Duodenal mucosa (tissue), 2 donors: Measurements from ENCODE around the gene AEN.

Experiments used
- H3K27ac ChIP-seq: one replicate; pipeline ENCODE4 v1.7.0; 2013; ENCODE audit warnings: low read depth, low read length
- H3K27me3 ChIP-seq, 2 donors: one replicate each; pipeline ENCODE4 v1.7.0; 2013; ENCODE audit warnings: low read length in 2 of 2, control low read depth in 1 of 2; ENCODE audit not compliant: insufficient read depth in 2 of 2, control insufficient read depth in 1 of 2
- H3K36me3 ChIP-seq, 2 donors: one replicate each; pipeline ENCODE4 v1.7.0; 2013; ENCODE audit warnings: low read length in 2 of 2, control low read depth in 1 of 2; ENCODE audit not compliant: insufficient read depth in 2 of 2, control insufficient read depth in 1 of 2
- H3K4me1 ChIP-seq, 2 donors: one replicate each; pipeline ENCODE4 v1.7.0; 2013; ENCODE audit warnings: low read length in 2 of 2, control low read depth in 1 of 2; ENCODE audit not compliant: insufficient read depth in 2 of 2, control insufficient read depth in 1 of 2
- H3K4me3 ChIP-seq, 2 donors: one replicate each; pipeline ENCODE4 v1.7.0; 2013; ENCODE audit warnings: low read length in 2 of 2, low read depth in 1 of 2
- H3K9ac ChIP-seq, 2 donors: one replicate each; pipeline ENCODE4 v1.7.0; 2013; ENCODE audit warnings: low read length in 2 of 2, low read depth in 1 of 2
- H3K9me3 ChIP-seq, 2 donors: one replicate each; pipeline ENCODE4 v1.7.0; 2013; ENCODE audit warnings: low read length in 2 of 2, control low read depth in 1 of 2; ENCODE audit not compliant: control insufficient read depth in 1 of 2

Gene AEN

DNA sequence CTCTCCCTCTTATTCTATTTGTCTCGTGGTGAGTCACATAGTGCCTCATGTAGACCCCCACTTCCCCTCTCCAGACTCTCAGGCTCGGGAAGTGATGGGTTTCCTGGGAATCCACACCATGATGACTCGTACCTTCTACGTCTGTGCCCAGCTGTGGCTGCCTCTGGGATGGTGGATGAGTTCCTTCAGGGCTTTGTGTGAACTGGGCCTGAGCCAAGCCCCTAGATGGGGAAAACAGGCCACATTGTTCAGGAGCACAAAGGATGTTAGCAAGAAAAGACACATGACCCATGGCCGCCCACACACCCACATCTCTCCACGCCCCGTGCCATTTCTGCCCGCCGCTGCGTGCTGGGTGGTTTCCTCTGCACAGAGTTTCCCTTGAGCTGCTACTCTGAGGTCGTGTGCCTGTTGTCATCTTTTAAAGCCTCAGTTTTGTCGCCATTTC, 28.2 kb downstream of the AEN start:
- no peaks in the 10 kb centered on the region for H3K27me3 ChIP-seq
- no peak overlapping the region for H3K4me3 ChIP-seq
- H3K4me1 ChIP-seq: peaks cover 26 to 30% of the 10 kb centered on the region in 2 donors
- no peaks in the 10 kb centered on the region for H3K9me3 ChIP-seq
- peak overlapping the region; percentile 41 to 57 for H3K9ac ChIP-seq
- H3K36me3 ChIP-seq: peaks cover 0 to 22% of the 10 kb centered on the region in 2 donors
- no peak overlapping the region for H3K27ac ChIP-seq

- no peak overlapping the region for H3K4me3 ChIP-seq
- H3K9me3 ChIP-seq: no peaks in the 10 kb centered on the region
- H3K9ac ChIP-seq: no peak overlapping the region
- no peaks in the 10 kb centered on the region for H3K27me3 ChIP-seq
- H3K27ac ChIP-seq: peak overlapping the region; percentile 4
- peaks cover 0 to 20% of the 10 kb centered on the region in 2 donors for H3K36me3 ChIP-seq
- H3K4me1 ChIP-seq: peaks cover 26 to 30% of the 10 kb centered on the region in 2 donors
These were observed 28.8 kb downstream of the AEN start for GRCh38 chr15:88649753-88650551.

GRCh38 chr15:88650556-88650955, 29.4 kb downstream of the AEN start:
- Histone ChIP-seq H3K27ac (no peak overlapping the region), H3K36me3 (peaks cover 0 to 14% of the 10 kb centered on the region in 2 donors), H3K4me1 (peaks cover 26% of the 10 kb centered on the region in 2 donors), H3K4me3 (no peak overlapping the region), H3K27me3 (no peaks in the 10 kb centered on the region), H3K9ac (no peak overlapping the region), H3K9me3 (no peaks in the 10 kb centered on the region)

GRCh38 chr15:88651136-88651732, 30.1 kb downstream of the AEN start:
- H3K27ac ChIP-seq: no peak overlapping the region
- no peaks in the 10 kb centered on the region for H3K27me3 ChIP-seq
- no peak overlapping the region for H3K4me3 ChIP-seq
- peaks cover 0 to 10% of the 10 kb centered on the region in 2 donors for H3K36me3 ChIP-seq
- peaks cover 25 to 26% of the 10 kb centered on the region in 2 donors for H3K4me1 ChIP-seq
- no peak overlapping the region for H3K9ac ChIP-seq
- no peaks in the 10 kb centered on the region for H3K9me3 ChIP-seq

- peaks cover 24 to 26% of the 10 kb centered on the region in 2 donors for H3K4me1 ChIP-seq
- no peak overlapping the region for H3K4me3 ChIP-seq
- no peak overlapping the region for H3K9ac ChIP-seq
These were observed 30.8 kb downstream of the AEN start for GRCh38 chr15:88651971-88652370.

DNA sequence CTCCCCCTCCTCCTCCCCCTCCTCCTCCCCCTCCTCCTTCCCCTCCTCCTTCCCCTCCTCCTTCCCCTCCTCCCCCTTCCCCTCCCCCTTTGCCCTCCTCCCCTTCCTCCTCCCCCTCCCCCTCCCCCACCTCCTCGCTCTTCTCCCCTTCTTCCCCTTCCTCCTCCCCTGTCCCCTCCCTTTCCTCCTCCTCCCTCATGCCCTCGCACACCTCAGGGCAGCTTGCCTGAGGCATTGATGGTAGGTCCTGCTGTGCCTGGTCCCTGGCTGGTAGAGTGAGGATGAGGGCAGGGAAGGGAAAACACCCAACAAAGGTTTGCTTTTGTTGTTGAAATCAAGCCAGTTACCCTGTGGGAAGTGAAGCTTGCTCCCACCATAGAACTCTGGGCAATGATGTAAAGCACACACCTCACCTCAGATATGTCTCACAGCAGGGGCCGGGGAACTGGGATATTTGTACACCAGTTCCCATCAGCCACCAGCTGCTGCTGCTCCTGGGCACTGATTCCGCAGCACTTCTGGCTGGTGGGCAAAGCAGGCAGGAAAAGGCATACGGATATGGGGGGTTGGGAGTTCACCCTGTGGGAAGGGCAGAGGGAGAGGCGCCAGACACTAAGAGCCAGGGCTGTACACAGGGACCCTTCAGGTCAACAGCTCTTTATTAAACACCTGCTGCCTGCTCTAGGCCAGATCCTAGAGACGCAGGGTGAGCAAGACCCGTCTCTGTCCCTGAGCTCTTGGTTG, 31.5 kb downstream of the AEN start:
- Histone ChIP-seq H3K4me1 (peaks cover 17 to 20% of the 10 kb centered on the region in 2 donors), H3K27me3 (no peaks in the 10 kb centered on the region), H3K27ac (no peak overlapping the region)

More at GRCh38 chr15:88651971-88652370, 30.8 kb downstream of the AEN start:
- no peaks in the 10 kb centered on the region for H3K9me3 ChIP-seq
- H3K27me3 ChIP-seq: no peaks in the 10 kb centered on the region
- peaks cover 0 to 10% of the 10 kb centered on the region in 2 donors for H3K36me3 ChIP-seq
- H3K27ac ChIP-seq: no peak overlapping the region

GRCh38 chr15:88653200-88654064, 32.3 kb downstream of the AEN start:
- H3K27ac ChIP-seq: no peak overlapping the region
- no peak overlapping the region for H3K4me3 ChIP-seq
- peaks cover 0 to 10% of the 10 kb centered on the region in 2 donors for H3K36me3 ChIP-seq

More for the DNA sequence above, 31.5 kb downstream of the AEN start:
- H3K9me3 ChIP-seq: no peaks in the 10 kb centered on the region
- no peak overlapping the region for H3K4me3 ChIP-seq
- H3K9ac ChIP-seq: no peak overlapping the region
- peaks cover 0 to 10% of the 10 kb centered on the region in 2 donors for H3K36me3 ChIP-seq

GRCh38 chr15:88654430-88655102, 33.4 kb downstream of the AEN start:
- Histone ChIP-seq H3K4me3 (no peak overlapping the region), H3K9ac (no peak overlapping the region), H3K36me3 (peaks cover 0 to 10% of the 10 kb centered on the region in 2 donors), H3K9me3 (no peaks in the 10 kb centered on the region), H3K27ac (no peak overlapping the region), H3K4me1 (peaks cover 0 to under 1% of the 10 kb centered on the region in 2 donors), H3K27me3 (no peaks in the 10 kb centered on the region)

More at GRCh38 chr15:88653200-88654064, 32.3 kb downstream of the AEN start:
- Histone ChIP-seq H3K9me3 (no peaks in the 10 kb centered on the region), H3K4me1 (peaks cover 9 to 12% of the 10 kb centered on the region in 2 donors), H3K9ac (no peak overlapping the region), H3K27me3 (no peaks in the 10 kb centered on the region)

GRCh38 chr15:88655103-88655553, 34.0 kb downstream of the AEN start:
- H3K4me3 ChIP-seq: no peak overlapping the region
- H3K27ac ChIP-seq: no peak overlapping the region
- H3K27me3 ChIP-seq: no peaks in the 10 kb centered on the region
- peaks cover 0 to 10% of the 10 kb centered on the region in 2 donors for H3K36me3 ChIP-seq
- no peak overlapping the region for H3K9ac ChIP-seq
- H3K9me3 ChIP-seq: no peaks in the 10 kb centered on the region
- no peaks in the 10 kb centered on the region for H3K4me1 ChIP-seq
